KMS-11 (cell line): ENCODE data around the gene ABCD1.

ENCODE experiments used
- H2AFZ ChIP-seq: fragments of 200-600 bp; sonication (generic); 2 replicates; pipeline ENCODE4 v1.6.1; 2016; ENCODE audit warnings: antibody characterized with exemption, mixed run types, low read depth
- H3K27ac ChIP-seq: fragments of 200-600 bp; sonication (generic); 2 replicates; pipeline ENCODE4 v1.6.1; 2016; ENCODE audit warnings: mild to moderate bottlenecking, mixed run types
- H3K27me3 ChIP-seq: fragments of 200-600 bp; sonication (generic); 2 replicates; pipeline ENCODE4 v1.6.1; 2017; ENCODE audit warnings: mild to moderate bottlenecking, low read depth, mixed run types, moderate library complexity; ENCODE audit not compliant: insufficient read depth
- H3K36me3 ChIP-seq: fragments of 200-600 bp; sonication (generic); 2 replicates; pipeline ENCODE4 v1.6.1; 2017; ENCODE audit warnings: mild to moderate bottlenecking, mixed run types; ENCODE audit not compliant: insufficient read depth
- H3K4me1 ChIP-seq: fragments of 200-600 bp; sonication (generic); 2 replicates; pipeline ENCODE4 v1.6.1; 2016; ENCODE audit warnings: mild to moderate bottlenecking, low read depth, mixed run types; ENCODE audit not compliant: poor library complexity, severe bottlenecking
- H3K4me2 ChIP-seq: fragments of 200-600 bp; sonication (generic); 2 replicates; pipeline ENCODE4 v1.7.0; 2016; ENCODE audit warnings: mild to moderate bottlenecking, mixed run types
- H3K4me3 ChIP-seq: fragments of 200-600 bp; sonication (generic); IDR thresholded peaks from 2 replicates; pipeline ENCODE4 v1.6.1; 2017; ENCODE audit warnings: low read depth, low read length, mixed read lengths; ENCODE audit not compliant: insufficient read depth
- H3K79me2 ChIP-seq: fragments of 200-600 bp; sonication (generic); 2 replicates; pipeline ENCODE4 v1.6.1; 2016; ENCODE audit warnings: low read depth, mixed run types; ENCODE audit not compliant: insufficient read depth
- H3K9ac ChIP-seq: fragments of 200-600 bp; sonication (generic); 2 replicates; pipeline ENCODE4 v1.6.1; 2016; ENCODE audit warnings: mild to moderate bottlenecking, mixed run types
- H4K20me1 ChIP-seq: fragments of 200-600 bp; sonication (generic); 2 replicates; pipeline ENCODE4 v1.6.1; 2016; ENCODE audit warnings: mild to moderate bottlenecking, mixed run types; ENCODE audit not compliant: insufficient read depth
- CTCF ChIP-seq: fragments of 200-600 bp; sonication (generic); conservative IDR thresholded peaks from 2 replicates; pipeline ENCODE4 v1.6.1; 2017; ENCODE audit warnings: low read depth, mild to moderate bottlenecking, antibody characterized with exemption, low read length, moderate library complexity, mixed read lengths

Gene ABCD1

GRCh38 chrX:153722704-153723350 is 1.8 kb upstream of the ABCD1 start:
- peak overlapping the region; percentile 47; the same call in 1 of the 2 replicates for H3K9ac ChIP-seq
- peaks cover 19% of the 10 kb centered on the region for H3K79me2 ChIP-seq
- peak overlapping the region; percentile 78 for H3K4me2 ChIP-seq
- peak overlapping the region; percentile 50 for H3K27ac ChIP-seq
- H3K27me3 ChIP-seq: no peaks in the 10 kb centered on the region
- H3K36me3 ChIP-seq: no peaks in the 10 kb centered on the region
- no peak overlapping the region for H3K4me3 ChIP-seq
- no peak for TF ChIP-seq CTCF
- peaks cover 29% of the 10 kb centered on the region for H3K4me1 ChIP-seq
- H4K20me1 ChIP-seq: no peaks in the 10 kb centered on the region
- H2AFZ ChIP-seq: no peak overlapping the region

DNA sequence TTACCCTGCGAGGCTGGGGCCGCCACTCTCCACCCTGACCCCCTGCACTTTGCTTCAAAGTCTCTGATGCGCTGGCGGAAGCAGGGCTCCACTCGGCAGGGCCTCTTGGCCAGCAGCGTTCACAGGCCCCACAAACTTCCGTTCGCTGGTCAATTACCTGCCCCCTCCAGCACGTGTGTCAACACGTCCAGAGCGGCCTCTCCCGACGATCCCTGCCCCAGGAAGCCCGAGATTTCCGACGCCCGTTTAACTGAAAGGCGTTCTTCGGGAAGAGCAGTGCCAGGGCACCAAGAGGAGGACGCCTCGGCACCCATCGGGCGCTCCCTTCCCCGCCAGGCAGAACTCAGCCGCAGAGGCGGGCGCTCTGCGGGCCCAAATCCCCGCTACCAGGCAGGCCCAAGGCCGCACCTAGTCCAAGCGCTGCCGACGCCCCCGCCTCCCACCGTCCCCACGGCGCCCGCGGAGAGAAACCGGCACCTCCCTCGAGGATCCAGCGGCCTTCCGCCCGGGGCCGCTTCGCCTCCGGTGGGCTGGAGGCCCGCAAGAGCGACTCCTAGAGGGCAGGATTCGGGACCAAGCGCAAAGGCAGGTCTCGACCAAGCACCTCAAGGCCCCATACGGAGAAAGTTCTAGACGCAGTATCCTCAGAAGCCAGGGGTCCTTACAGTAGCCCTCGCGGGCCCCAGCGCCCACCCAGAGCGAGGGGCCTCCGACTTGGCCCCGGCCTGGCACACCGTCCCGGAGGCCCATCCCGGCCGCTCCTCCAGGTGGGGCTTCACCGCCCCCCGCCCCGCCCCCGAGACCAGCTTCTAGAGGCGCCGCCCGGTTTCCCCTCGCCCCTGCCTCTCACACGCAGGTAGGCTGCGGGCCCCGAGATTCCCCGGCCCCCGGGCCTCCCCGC is 1.1 kb upstream of the ABCD1 start:
- Histone ChIP-seq H2AFZ (peak overlapping the region; percentile 34; the same call in 1 of the 2 replicates), H3K4me2 (peak overlapping the region; percentile 78), H3K27ac (peak overlapping the region; percentile 50), H3K27me3 (no peaks in the 10 kb centered on the region), H4K20me1 (no peaks in the 10 kb centered on the region), H3K36me3 (no peaks in the 10 kb centered on the region), H3K4me3 (no peak overlapping the region), H3K4me1 (peaks cover 35% of the 10 kb centered on the region), H3K9ac (peak overlapping the region; percentile 47; the same call in 1 of the 2 replicates), H3K79me2 (peaks cover 19% of the 10 kb centered on the region)
- peak; percentile 43 for TF ChIP-seq CTCF

GRCh38 chrX:153725039-153725831 is 579 bp downstream of the ABCD1 start:
- Histone ChIP-seq H2AFZ (no peak overlapping the region), H3K79me2 (peaks cover 19% of the 10 kb centered on the region), H3K27ac (peak overlapping the region; percentile 58)

More at GRCh38 chrX:153725039-153725831, 579 bp downstream of the ABCD1 start:
- Histone ChIP-seq H3K4me2 (peak overlapping the region; percentile 88), H3K9ac (peak overlapping the region; percentile 46; the same call in 1 of the 2 replicates), H3K27me3 (no peaks in the 10 kb centered on the region), H3K4me3 (no peak overlapping the region), H3K4me1 (peaks cover 35% of the 10 kb centered on the region), H3K36me3 (no peaks in the 10 kb centered on the region), H4K20me1 (no peaks in the 10 kb centered on the region)
- no peak for TF ChIP-seq CTCF
